ENCODE results near the gene DHX58.
A peak's percentile ranks its signal among the peaks of the same experiment; 100 is the strongest.

Gene DHX58

GRCh38 chr17:42081516-42082129 is 30.9 kb downstream of the DHX58 start:
- DNase-seq: no peak

GRCh38 chr17:42079541-42079940 is 33.0 kb downstream of the DHX58 start:
- no peak for DNase-seq

DNA sequence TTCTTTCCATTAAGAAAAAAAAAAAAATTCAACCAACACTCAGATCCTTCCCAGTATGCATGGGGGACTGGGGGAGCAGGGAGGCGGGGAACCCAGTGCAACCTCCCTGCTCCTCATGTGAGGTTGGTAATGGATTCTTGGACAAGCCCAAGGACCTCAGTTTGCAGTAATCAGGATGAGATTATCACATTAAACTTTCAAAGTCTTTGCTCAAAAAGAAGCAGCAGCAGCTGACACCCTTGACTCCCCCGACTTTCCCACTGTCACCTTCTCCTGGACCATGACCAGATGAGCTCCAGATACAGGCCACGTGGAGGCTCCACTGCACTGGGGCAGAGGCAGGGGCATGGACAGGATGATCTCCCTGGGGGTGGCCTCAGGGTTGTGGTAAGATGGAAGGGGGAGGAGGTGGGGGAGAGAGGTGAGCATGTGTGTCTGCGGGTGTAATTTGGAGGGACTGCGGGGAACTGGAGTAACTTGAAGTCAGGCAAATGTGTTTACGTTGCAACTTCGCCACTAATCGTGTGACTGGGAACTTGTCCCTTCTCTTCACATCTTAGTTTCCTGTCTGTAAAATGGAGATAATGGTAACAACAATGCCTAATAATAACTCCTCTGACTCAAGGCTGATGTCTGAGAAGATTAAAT is 34.0 kb downstream of the DHX58 start:
- DNase-seq: no peak

GRCh38 chr17:42077755-42078154 is 34.8 kb downstream of the DHX58 start:
- DNase-seq: no peak

- DNase-seq: no peak
Observed at GRCh38 chr17:42076797-42077559, 35.5 kb downstream of the DHX58 start.

- no peak for DNase-seq
Observed at GRCh38 chr17:42075789-42076188, 36.7 kb downstream of the DHX58 start.

DNA sequence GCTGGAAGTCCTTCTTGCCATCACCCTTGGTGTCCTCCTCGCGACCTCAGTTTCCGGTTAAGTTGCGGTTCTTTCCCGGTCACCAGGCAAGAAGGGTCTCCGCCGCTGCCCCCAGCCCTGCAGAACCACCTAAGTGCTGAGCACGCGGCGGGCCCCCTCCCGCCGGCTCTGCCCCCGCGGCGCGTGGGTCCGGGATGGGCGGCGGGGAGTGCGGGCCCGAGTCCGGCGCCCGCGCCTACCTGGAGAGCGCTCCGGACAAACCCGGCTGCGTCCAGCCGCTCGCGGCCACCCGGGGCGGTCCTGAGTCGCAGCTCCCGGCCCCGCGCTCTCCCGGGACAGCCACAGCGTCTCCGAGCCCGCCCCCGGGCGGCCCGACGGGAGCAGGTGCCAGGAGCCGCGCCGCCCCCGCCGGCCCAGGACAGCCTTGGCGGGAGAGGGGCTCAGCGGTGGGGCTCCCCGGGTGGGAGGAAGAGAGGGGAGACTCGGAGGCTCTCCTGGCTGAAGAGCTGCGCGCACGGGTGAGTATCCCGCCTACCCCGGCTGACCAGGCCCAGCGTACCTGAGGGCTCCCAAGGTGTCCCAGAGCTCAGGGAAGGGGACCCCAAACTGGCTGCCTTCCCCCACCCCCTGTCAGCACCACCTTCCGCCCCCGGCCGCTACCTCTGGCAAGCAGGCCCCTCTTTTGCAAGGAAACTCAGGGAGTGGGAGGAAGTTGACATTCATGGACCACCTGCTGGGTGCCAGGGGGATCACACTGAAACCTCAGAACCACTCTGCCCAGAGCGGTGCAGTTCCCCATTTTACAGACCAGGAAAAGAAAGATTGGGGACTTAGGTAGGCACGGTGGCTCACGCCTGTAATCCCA is 40.0 kb downstream of the DHX58 start:
- no peak for DNase-seq

GRCh38 chr17:42071810-42072209 is 40.7 kb downstream of the DHX58 start:
- DNase-seq: no peak

- DNase-seq: no peak
Observed at GRCh38 chr17:42068979-42069378, 43.5 kb downstream of the DHX58 start.

DNA sequence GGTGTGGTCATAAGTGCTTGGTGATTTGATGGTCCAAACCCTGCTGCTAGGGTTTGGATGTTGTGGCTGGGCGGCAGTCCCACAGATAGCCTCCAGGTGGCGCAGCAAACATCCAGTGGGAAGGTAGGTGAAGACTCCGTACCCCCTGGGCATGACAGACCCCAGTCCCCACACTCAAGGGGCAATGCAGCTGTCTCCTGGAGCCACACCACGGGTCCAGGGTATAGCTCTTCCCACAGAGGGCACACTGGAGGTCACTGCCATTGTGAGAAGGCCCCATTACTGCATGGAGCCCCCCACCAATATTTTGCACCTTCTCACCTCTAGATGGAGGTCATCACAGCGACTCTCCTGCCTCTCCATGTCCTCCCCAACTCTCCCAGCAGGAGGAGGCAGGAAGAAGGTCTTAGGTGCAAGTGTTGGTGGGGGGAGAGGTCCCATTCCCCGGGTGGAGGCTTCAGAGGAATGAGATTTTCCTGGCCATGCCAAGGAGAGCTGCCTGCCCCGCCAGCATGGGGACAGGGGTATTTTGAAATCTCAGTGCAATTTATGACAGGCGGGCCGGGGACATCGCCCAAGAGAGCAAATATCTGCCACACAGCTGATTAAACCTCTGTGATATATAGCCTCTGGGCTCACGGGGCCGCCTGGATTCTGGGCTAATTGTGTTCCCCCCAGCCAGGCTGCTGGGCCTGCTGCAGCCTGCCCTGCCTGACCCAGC is 45.0 kb downstream of the DHX58 start:
- DNase-seq: peak; percentile 79

- DNase-seq: no peak
Observed at GRCh38 chr17:42065201-42065600, 47.3 kb downstream of the DHX58 start.

DNA sequence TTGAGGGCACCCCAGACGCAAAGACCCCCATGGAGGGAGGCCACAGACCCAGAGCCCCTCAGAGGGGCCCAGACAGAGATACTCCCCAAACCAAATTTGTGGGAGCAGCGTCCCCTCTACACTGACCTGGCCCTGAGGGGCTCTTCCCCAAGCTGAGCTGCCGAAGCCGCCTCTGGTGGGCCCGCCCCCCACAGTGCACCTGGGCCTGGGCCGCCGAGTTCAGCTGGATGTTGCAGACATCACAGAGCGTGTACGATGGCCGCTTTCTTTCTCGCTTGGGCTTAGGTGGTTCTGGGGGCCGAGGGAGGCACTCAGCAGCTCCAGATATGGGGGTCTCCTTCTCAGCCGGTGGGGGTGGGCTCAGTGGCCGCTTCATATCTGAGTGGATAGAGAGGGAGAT is 49.8 kb downstream of the DHX58 start:
- DNase-seq: no peak

DNA sequence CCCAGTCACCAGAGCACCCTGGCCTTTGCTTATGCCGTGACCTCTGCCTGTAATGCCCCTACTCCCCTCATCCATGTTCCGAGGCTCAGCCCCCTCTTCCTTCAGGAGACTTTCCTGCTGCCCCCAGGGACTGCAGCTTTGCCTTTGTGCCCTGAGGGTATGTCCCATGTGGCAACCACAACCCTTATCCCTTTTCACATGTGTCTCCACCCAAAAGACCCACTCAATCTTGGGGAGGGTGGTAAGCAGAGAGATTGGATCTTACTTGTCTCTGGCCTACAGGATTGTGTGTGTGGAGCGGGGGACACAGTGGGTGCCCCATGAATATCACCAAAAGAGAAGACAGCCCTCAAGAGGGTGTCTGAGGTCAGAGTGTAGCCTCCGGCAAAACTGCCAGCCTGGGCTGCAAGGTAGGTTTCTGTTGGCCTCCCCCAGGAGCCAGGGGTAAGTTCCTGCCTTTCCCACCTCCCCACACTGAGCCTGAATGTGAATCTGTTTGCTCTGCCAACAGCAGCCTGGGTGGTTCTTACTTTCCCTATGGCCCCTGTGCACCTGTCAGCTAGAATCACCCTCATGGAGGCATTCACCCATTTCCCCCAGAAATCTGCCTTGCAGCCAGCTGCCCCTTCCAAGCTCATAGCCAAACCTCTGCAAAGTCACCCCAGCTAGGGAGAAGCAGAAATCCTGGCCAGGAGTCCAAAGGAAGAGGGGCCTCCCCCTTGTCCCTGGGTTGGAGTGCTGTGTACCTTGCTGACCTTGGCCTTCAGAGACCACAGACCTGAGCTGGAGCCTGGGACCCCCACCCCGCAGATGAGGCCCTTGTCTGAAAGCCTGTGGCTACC is 50.6 kb downstream of the DHX58 start:
- DNase-seq: no peak

DNA sequence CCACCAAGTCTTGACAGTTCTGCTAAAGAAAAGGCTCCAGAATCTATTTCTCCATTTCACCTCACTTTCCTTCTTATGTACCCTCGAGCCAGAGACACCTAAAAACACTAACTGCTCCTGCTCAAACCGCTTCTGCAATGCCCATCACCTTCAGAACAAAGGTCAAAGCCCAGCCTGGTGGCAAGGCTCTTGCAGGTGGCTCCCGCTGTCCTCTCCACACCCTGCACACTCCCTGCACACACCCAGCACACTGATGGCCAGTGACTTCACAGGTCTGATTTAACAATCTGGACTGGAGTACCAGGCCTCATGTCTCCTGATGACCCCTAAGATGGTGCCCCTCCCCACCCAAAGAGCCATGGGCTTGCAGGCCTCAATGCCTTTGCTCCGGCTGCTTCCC is 52.3 kb downstream of the DHX58 start:
- no peak for DNase-seq

- no peak for DNase-seq
Observed at GRCh38 chr17:42059815-42060214, 52.7 kb downstream of the DHX58 start.

GRCh38 chr17:42058063-42058462 is 54.5 kb downstream of the DHX58 start:
- no peak for DNase-seq

DNA sequence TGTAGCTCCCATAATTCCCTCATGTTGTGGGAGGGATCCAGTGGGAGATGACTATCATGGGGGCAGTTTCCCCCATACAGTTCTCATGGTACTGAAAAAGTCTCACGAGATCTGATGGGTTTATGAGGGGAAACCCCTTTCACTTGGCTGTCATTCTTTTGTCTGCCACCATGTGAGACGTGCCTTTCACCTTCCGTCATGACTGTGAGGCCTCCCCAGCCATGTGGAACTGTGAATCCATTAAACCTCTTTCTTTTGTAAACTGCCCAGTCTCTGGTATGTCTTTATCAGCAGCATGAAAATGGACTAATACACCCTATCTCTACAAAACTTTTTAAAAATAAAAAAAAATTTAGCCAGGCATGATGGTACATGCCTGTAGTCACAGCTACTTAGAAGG is 55.9 kb downstream of the DHX58 start:
- no peak for DNase-seq

DNA sequence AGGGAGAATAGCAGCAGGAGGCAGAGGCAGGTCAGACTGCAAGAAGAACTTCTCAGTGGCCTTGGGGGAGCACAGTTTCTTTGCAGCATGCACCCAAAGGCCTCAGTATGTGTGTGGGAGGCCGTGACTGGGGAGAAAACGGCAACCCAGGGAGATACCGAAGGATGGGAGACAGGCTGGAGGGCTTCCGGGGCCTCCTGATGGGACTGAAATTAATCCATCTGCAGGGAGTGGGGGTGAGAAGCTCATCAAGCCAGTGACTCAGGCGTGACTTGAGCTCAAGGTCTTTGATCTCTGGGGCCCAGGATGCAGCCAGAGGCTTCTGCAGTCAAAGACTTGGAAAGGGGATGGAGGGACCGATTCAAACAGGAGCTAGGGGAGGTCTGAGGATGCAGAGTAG is 57.0 kb downstream of the DHX58 start:
- DNase-seq: no peak

DNA sequence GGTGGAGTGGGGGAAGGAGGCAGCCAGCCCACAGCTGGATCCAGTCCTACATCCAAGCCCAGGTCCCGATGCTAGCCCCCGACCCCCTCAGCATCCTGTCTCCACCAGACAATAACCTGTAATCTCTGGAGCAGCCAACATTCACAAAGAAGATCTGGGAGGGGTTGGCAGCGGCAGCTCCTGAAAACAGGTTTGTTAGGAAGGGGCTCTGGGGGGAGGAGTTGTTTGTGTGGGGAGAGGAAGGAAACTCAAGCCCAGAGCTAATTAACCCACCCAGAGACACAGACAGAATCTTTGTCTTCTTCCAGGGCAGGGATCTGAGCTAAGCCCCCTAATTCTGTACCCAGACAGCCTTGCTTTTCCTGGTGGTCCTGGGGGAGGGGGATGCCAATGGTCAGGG is 57.5 kb downstream of the DHX58 start:
- no peak for DNase-seq

DNA sequence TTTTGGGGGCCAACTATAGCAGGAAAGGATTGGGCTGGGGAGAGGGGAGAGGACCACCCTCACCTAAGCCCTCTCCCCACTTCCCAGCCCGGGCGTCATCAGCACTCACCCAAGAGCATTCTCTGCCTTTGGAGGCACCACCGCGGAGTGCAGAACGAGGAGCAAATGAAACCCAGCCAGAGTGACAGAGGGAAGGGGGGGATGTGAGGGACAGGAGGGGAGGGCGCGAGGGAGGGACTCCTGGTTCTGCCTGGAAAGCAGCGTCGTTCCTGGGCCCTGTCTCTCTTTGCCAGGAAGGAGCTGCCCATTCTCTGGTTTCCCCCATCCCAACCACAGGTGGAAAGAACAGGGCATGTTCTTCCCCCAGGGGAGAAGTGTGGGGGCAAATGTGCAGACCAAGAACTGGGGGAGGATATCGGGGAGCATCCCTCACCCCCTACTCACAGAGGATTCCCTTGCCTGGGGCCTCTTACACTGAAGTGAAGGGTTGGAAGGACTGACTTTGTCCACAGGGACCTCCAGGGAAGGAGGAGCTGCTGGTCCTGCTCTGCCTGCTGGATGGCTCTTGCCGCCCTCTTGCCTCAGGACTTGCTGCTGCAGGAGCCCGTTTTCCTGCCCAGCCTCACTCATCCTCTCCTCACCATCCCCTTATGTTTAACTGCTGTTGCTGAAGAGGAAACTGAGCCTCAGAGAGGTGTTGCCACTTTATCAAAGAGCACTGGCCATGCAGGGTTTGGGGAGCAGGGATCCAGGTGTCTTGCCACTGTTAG is 58.6 kb downstream of the DHX58 start:
- no peak for DNase-seq

GRCh38 chr17:42052346-42052877 is 60.1 kb downstream of the DHX58 start:
- no peak for DNase-seq

Measured in CD4-positive, alpha-beta T cell treated with Interleukin-6 for 4 hours (primary cell).